GM15510 (cell line): ENCODE measurements around the gene DCDC1.

Source experiments
- POLR2A ChIP-seq: IDR thresholded peaks from 3 replicates; pipeline ENCODE4 v1.6.1; 2011; ENCODE audit warnings: borderline replicate concordance; ENCODE audit not compliant: insufficient read length; ENCODE audit errors: extremely low read depth

DCDC1 gene, protein sequence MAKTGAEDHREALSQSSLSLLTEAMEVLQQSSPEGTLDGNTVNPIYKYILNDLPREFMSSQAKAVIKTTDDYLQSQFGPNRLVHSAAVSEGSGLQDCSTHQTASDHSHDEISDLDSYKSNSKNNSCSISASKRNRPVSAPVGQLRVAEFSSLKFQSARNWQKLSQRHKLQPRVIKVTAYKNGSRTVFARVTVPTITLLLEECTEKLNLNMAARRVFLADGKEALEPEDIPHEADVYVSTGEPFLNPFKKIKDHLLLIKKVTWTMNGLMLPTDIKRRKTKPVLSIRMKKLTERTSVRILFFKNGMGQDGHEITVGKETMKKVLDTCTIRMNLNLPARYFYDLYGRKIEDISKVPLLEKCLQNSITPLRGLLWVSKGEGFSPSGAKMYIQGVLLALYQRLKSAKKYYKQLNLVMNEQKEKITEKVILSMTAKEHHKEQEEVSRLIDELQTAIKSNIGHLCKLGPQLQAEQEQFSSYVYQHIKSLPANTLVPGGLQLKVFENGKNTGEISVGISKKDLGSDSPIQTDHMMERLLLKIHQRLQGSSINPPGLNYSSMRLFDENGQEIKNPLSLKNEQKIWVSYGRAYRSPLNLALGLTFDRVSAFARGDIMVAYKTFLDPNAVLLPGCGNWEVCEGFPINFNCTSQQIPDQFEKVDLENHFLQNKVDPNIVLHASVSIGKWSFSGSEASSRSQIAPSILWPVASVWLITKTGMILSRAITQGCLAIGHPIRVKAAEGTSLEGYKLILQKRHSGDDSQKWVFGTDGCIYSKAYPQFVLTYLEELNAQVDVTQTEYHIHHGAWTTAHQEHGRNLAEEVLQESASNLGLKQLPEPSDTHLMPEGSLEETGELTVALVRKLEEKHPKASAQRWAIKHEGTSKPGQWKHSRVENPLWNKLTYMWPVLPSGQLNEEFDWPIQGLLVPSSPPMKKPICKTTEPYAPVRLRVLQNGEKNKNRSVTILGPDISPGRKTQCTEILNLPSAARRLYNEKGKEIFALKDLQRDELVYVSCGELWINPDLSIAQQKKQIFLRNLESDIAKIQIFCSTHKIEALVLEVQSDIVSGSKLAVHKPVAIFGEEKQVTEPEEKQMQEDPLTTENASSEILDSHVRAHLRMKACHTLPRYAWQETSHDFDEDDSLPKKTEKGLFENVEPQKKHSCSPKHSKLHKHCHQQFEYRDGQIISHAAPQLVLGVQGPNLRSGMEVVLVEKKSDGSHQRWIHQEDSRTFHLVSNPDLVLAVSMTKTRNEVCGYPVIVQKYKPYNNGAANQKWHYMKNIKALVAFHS (N-terminal part only)

DNA sequence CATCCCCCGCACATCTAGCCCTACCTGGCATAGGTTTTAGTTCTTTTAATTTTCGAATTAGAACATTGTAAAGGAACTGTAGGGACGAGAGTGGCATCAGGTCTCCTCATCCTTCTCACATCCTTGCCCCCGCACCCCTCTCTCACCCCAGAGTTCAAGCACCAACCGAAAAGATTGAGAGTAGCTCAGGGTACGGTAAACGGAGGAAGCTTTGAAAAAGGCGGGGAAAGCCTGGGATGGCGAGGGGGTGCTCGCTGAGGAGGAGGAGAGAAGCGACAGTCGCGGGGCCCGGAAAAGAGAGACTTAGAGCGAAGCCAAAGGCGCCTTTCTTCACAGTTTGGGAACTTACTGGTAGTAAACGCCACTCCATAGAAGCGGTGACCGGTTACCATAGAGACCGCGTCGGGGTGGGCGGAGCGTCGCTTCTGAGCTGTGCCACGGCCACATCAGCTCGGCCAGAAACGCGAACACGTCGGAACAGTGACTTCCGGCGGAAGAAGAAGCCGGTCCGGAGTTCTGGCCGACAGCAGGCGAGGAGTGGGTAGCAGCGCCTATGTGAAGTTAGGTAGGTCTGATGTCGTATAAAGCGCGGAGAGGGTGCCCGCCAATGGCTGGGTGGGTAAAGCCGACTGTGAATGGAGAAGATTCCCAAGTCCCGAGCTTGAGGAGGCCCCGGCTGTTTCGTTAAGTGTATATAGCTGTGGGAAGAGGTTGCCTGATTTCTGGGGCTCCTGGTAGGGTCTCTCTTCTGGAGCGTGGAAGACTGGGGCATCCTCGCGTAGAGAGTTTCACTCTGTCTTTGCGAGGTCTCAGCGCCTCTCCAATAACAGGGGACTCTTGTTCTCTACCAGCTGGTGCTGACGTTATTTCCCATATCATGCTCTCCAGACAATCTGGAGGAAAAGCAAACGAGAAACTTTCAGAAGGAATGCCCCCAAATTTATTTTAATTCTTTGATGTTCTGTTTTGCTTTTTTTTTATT, at the start of gene DCDC1, which contains the start of gene DNAJC24:
TSS of gene DCDC1 (minus strand) at position 392 of the 982 bp plus-strand sequence. CDS start 41,459 bp downstream, outside the sequence.
TSS of gene DNAJC24 (plus strand) at position 513 of the 982 bp plus-strand sequence. CDS start 889 bp downstream, outside the sequence.
- TF ChIP-seq POLR2A, result peak; percentile 81

DNA sequence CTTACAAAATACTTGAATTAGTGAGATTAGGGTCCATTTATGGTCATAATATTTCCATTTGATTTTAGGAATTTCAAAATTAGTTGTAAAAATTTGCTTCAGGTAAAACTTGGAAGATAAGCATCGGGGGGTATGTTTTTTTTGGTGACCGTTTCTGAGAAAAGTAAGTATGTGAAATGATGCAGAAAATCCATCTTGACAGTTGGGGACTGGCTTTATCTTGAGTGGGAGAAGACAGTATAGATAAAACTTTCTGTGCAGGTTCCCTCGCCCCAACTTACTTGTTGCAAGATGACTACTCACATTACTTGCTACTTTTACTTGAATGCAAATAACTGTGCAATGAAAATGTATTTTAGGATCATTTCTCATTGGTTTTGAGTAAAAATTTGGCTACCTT, 49.6 kb upstream of the DCDC1 start:
- no peak for TF ChIP-seq POLR2A

DNA sequence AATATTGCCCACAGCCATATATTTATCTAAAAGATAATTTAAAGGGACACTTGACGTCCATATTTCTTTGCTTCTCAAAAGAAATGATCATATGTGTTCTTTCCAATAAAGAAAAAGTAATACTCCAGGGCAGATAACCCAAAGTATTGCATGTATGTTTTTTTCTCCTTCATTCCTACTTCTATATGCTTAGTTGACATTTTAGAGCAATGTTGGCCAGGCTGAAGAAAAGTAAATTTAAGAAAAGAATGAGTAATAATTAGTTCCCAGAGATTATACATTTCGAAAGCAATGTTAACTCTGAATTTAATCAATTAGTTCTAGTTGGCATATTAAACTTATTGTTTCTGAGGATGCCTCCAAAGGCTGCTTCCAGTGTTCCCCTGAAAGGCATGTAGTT, 48.3 kb upstream of the DCDC1 start:
- TF ChIP-seq POLR2A, result no peak

DNA sequence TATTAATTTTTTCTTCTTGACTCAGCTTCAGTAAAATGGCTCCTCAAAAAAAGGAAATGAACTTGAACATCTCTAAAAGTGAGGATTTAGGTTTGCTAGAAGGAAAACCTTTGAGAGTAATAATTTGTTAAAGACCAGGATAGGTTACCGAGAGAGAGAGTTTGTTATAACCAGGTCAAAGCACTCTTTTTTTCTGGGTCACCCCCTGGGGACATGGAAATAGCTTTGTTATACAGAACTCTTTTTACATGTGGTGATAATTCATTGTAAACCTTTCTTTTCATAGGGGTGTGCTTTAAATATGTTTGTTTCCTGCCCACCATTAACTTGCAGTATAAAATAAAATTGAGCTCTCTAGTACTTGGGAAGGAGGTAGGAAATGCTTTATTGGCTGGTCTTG, 47.8 kb upstream of the DCDC1 start:
- no peak for TF ChIP-seq POLR2A

DNA sequence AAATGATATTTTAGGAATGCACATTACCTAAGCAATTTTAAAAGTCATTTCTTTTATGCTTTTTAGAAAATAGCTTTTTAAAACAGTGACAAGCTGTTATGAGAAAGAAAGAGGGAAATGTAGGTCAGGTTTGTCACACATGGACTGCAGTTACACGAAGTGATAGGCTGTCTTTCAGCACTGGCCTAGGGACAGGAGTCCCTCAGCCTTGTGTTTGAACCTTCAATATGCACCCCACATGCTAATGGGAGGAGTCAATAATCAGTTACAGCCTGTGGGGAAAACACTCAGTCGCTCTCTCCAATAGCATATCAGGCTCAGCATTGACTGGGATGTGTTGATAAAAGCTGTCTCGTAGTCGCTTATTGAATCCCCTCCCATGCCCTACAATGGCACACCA, 45.9 kb upstream of the DCDC1 start:
- TF ChIP-seq POLR2A, result no peak

DNA sequence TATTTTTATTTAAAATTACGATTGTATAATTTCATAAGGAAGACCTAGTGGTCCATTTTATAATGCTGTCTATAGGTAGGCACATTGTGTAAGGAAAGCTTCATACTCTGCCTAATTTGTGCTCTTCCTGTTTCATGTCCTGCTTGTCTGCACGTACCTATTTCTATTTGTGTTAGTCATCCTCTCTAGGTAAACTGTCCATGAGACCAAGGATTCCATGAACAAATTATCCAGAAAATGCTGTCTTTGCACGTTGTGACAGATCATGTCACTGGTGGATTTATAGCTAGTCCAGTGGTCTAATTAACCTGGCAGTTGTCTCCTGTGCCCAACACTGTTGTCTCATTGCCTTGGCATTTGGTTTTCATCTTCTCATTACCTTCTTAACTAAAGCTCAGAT, 44.8 kb upstream of the DCDC1 start:
- no peak for TF ChIP-seq POLR2A

DNA sequence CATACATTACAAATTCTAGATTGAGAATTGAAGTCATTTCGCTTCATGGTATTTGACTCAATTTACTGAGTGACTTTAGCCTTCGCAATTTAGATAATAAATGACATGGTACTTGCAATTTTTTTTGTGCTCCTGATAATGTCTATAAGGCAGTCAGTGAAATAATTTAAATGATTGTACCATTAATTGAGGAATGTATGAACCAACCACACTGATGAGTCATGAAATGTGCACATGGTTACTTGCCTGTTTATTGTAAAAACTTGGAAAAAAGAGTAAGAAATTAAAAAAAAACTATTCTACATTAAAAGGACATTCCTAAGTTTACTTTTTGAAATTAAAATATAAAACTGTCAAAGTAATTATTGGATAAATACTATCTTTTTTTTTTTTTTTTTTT, 43.4 kb upstream of the DCDC1 start:
- no peak for TF ChIP-seq POLR2A

DNA sequence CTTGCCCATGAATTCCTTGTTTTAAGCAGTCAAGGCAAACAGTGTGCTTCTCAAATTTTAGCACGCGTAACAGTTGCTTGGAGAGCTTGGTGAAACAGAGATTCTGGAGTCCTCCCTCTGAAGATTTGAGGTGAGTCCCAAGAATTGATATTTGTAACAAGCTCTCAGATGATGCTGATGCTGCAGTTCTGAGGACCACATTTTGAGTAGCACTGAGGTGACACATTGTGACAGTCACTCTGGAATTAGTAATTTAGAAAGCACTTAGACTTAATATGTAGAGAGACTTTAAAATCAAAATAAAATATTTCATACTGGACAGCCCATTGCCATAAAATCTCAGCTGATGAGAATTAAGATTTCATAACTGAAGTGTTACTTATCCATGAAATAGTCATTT, 38.7 kb upstream of the DCDC1 start:
- no peak for TF ChIP-seq POLR2A

DNA sequence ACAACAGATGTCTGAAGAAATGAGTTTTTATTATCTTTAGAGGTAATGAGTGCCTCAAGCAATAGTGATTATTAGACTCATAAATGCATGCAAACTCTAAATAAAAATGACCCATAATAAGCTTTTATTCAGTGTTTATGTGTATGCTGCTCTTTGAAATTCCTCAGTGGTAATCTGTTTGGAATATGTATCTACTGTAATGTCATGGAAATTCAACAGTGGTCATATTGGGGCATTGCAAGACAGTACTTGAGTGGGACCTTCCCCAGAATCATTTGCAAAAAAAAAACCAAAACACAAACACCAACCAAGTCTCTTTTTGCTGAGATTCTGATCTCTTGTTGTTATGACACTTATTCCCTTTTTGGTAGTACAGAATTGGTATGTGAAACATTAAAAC, 35.1 kb upstream of the DCDC1 start:
- TF ChIP-seq POLR2A, result no peak

DNA sequence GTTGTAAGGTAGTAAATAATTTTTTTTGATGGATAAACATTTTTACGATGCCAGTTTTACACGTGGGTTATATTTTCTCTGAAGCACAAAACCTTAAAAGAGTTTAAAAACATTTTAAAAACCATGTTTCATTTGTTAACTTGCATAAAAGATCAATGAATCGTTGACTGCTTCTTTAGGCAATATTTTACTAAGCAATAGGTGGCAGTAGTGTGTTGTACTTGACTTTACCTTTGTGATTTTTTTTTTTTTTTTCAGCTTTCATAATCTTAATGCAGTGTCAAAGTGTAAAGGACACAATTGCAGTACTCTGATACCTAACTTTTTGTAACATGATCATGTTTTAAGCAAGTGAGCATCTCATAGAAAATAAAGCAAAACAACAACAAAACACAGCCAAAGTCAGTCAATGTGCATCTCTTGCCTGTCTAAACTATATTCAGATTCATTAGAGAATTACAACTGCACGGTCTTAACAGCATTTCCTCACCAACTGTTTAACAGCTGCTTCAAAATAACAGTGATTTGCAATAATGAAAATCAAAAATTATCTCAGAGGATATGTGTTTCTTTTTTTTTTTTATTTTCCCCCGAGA, 27.8 kb upstream of the DCDC1 start:
- TF ChIP-seq POLR2A, result no peak

DNA sequence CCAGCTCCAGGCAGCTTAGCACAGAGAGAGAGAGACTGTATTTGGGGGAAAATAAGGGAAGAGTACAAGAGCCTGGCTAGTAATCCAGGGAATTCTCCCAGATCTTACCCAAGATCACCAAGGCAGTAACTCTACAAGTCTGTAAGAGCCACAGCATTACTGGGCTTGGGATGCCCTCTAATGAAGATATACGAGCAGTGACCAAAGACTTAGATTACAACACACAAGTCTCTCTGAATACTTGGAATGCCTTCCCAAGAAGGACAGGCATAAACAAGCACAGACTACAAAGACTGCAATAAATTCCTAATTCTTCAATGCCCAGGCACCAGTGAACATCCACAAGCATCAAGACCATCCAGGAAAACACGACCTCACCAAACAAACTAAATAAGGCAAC, 17.8 kb upstream of the DCDC1 start:
- no peak for TF ChIP-seq POLR2A

DNA sequence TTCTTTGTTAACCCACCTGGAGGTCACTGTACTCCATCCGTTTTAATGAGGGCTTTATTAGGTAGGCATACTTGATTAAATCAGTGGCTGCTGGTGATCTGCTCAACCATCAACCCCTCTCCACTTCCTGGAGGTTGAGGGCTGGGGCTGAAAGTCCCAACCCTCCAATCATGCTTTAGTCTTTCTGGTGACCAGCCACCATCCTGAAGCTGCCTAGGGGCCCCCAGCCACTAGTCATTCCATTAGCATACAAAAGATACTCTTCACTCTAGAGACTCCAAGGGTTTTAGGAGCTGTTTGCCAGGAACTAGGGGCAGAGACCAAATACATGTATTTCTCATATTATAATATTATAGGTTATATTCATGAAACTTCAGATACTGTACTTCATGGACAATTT, 13.6 kb upstream of the DCDC1 start:
- TF ChIP-seq POLR2A, result no peak

DNA sequence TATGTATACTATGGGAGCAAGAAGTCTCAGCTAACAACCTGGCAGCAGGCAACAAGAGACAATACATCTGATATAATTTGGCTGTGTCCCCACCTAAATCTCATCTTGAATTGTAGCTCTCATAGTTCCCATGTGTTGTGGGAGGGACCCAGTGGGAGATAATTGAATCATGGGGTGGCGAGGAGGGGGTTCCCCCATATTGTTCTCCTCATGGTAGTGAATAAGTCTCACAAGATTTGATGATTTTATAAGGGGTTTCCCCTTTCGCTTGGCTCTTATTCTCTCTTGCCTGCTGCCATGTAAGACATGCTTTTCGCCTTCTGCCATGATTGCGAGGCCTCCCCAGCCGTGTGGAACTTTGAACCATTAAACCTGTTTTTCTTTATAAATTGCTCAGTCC, 6.3 kb upstream of the DCDC1 start:
- no peak for TF ChIP-seq POLR2A
